ENCODE data around the gene HDAC1. TPM values are rescaled to one million over a fixed set of nuclear protein-coding genes. Genes with fewer than 3 reads are reported as not detected.

HDAC1 gene
- total and polyA plus RNA-seq, 2 of the 13 experiments (the other 11 are each of a cell fraction or from before 2014, with no cell fraction given), result 93.5 to 189 TPM

DNA sequence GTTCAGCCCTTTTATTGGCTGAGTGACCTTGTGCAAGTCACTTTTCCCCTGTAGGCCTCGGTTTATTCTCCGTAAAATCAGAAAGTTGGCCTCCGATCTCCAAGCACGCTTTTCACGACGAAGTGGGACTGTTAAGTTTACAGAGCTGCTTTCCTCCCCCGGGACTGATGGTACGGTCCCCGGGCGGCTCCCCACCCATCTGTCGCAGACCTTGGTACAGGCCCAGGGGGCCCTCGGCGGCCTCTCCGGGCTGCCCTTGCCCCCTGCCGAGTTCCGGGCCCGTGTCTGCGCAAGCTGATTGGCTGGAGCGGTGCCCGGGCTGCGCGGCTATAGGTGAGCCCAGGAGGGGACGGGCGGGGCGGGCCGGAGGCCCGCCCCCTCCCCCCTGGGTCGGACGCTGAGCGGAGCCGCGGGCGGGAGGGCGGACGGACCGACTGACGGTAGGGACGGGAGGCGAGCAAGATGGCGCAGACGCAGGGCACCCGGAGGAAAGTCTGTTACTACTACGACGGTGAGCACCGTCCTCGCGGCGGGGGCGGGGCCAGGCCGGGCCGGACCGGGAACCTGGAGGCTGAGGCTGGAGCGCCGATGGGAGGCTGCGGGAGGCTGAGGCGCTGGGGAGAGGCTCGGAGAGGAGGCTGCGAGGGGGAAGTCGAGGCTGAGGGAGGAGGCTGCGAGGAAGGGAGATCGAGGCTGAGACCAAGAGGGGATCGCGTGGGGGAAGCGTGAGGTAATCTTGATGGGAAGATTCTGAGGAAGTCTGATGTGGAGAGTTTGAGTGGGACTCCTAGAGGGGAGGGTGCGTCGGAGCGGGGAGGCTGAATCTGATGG lies at the start of gene HDAC1 (continued):
- TF ChIP-seq, protein P1, sequence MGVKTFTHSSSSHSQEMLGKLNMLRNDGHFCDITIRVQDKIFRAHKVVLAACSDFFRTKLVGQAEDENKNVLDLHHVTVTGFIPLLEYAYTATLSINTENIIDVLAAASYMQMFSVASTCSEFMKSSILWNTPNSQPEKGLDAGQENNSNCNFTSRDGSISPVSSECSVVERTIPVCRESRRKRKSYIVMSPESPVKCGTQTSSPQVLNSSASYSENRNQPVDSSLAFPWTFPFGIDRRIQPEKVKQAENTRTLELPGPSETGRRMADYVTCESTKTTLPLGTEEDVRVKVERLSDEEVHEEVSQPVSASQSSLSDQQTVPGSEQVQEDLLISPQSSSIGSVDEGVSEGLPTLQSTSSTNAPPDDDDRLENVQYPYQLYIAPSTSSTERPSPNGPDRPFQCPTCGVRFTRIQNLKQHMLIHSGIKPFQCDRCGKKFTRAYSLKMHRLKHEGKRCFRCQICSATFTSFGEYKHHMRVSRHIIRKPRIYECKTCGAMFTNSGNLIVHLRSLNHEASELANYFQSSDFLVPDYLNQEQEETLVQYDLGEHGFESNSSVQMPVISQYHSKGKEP (CRISPR knock-in tag; IDR thresholded peaks at IDR 0.05), result no peak
- TF ChIP-seq HMG20B (CRISPR knock-in tag; conservative IDR thresholded peaks at IDR 0.05) (no peak), RAD21 (CRISPR knock-in tag; IDR thresholded peaks at IDR 0.05) (0 out of 2 replicates have a peak, but pooled peaks have one; percentile 10), SP2 (CRISPR knock-in tag; IDR thresholded peaks at IDR 0.05) (peak; percentile 84), ZNF251 (CRISPR knock-in tag; IDR thresholded peaks at IDR 0.05) (no peak), ZNF883 (CRISPR knock-in tag; IDR thresholded peaks at IDR 0.05; ENCODE audit: not compliant biosample characterization) (peak; percentile 27), NFYB (CRISPR knock-in tag; IDR thresholded peaks at IDR 0.05) (peak; percentile 88), ZNF772 (CRISPR knock-in tag; IDR thresholded peaks at IDR 0.05) (peak; percentile 36; the same call in 1 of the 2 replicates), YEATS2 (CRISPR knock-in tag; IDR thresholded peaks at IDR 0.05; ENCODE audit: borderline replicate concordance) (peak; percentile 35), ZKSCAN1 (IDR thresholded peaks at IDR 0.05; ENCODE audit: low read length) (no peak), ZNF121 (CRISPR knock-in tag; IDR thresholded peaks at IDR 0.05) (peak; percentile 58; the same call in 1 of the 2 replicates), KMT2A (CRISPR knock-in tag; IDR thresholded peaks at IDR 0.05) (peak; percentile 71), GATAD2A (CRISPR knock-in tag; IDR thresholded peaks at IDR 0.05) (peak; percentile 62)
- TF ChIP-seq, protein P2, sequence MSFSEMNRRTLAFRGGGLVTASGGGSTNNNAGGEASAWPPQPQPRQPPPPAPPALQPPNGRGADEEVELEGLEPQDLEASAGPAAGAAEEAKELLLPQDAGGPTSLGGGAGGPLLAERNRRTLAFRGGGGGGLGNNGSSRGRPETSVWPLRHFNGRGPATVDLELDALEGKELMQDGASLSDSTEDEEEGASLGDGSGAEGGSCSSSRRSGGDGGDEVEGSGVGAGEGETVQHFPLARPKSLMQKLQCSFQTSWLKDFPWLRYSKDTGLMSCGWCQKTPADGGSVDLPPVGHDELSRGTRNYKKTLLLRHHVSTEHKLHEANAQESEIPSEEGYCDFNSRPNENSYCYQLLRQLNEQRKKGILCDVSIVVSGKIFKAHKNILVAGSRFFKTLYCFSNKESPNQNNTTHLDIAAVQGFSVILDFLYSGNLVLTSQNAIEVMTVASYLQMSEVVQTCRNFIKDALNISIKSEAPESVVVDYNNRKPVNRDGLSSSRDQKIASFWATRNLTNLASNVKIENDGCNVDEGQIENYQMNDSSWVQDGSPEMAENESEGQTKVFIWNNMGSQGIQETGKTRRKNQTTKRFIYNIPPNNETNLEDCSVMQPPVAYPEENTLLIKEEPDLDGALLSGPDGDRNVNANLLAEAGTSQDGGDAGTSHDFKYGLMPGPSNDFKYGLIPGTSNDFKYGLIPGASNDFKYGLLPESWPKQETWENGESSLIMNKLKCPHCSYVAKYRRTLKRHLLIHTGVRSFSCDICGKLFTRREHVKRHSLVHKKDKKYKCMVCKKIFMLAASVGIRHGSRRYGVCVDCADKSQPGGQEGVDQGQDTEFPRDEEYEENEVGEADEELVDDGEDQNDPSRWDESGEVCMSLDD (CRISPR knock-in tag; IDR thresholded peaks at IDR 0.05; ENCODE audit: borderline replicate concordance), result peak; percentile 46; the same call in 1 of the 2 replicates
- TF ChIP-seq, protein P3, sequence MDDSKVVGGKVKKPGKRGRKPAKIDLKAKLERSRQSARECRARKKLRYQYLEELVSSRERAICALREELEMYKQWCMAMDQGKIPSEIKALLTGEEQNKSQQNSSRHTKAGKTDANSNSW (CRISPR knock-in tag; IDR thresholded peaks at IDR 0.05; ENCODE audit: borderline replicate concordance), result peak; percentile 44; the same call in 1 of the 2 replicates
- TF ChIP-seq, protein P4, sequence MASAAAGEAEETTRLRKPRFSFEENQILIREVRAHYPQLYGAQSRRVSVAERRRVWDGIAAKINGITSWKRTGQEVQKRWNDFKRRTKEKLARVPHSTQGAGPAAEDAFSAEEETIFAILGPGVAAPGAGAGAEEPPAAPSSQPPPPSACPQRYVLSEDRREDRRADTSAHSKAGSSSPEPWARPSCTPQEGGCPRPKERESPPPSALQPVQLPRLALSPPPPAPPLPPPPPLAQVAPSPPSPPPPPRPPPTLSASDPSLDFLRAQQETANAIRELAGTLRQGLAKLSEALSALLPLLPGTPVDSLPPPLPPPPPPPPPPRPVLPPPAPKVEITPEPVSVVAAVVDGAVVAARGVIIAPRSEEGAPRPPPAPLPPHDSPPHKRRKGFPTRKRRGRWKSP (CRISPR knock-in tag; IDR thresholded peaks at IDR 0.05), result no peak
- TF ChIP-seq, protein P5, sequence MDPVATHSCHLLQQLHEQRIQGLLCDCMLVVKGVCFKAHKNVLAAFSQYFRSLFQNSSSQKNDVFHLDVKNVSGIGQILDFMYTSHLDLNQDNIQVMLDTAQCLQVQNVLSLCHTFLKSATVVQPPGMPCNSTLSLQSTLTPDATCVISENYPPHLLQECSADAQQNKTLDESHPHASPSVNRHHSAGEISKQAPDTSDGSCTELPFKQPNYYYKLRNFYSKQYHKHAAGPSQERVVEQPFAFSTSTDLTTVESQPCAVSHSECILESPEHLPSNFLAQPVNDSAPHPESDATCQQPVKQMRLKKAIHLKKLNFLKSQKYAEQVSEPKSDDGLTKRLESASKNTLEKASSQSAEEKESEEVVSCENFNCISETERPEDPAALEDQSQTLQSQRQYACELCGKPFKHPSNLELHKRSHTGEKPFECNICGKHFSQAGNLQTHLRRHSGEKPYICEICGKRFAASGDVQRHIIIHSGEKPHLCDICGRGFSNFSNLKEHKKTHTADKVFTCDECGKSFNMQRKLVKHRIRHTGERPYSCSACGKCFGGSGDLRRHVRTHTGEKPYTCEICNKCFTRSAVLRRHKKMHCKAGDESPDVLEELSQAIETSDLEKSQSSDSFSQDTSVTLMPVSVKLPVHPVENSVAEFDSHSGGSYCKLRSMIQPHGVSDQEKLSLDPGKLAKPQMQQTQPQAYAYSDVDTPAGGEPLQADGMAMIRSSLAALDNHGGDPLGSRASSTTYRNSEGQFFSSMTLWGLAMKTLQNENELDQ (CRISPR knock-in tag; IDR thresholded peaks at IDR 0.05; ENCODE audit: borderline replicate concordance), result no peak
- TF ChIP-seq, protein P6, sequence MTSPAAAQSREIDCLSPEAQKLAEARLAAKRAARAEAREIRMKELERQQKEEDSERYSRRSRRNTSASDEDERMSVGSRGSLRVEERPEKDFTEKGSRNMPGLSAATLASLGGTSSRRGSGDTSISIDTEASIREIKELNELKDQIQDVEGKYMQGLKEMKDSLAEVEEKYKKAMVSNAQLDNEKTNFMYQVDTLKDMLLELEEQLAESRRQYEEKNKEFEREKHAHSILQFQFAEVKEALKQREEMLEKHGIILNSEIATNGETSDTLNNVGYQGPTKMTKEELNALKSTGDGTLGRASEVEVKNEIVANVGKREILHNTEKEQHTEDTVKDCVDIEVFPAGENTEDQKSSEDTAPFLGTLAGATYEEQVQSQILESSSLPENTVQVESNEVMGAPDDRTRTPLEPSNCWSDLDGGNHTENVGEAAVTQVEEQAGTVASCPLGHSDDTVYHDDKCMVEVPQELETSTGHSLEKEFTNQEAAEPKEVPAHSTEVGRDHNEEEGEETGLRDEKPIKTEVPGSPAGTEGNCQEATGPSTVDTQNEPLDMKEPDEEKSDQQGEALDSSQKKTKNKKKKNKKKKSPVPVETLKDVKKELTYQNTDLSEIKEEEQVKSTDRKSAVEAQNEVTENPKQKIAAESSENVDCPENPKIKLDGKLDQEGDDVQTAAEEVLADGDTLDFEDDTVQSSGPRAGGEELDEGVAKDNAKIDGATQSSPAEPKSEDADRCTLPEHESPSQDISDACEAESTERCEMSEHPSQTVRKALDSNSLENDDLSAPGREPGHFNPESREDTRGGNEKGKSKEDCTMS (CRISPR knock-in tag; conservative IDR thresholded peaks at IDR 0.05), result no peak

Measured in HepG2 (cell line).